HL-60/S4 treated with retinoic acid at 250 ng/mL for 4 days and 3 days (cell line): ENCODE results near the gene HTT.

ENCODE experiments used
- in situ Hi-C: fragments of 300-500 bp; cut with MboI; formaldehyde crosslinking; loops from 2 replicates; pipeline ENCODE4 v1.7.0; 2022; ENCODE audit warnings: low sequenced_read_pairs

Gene HTT

DNA sequence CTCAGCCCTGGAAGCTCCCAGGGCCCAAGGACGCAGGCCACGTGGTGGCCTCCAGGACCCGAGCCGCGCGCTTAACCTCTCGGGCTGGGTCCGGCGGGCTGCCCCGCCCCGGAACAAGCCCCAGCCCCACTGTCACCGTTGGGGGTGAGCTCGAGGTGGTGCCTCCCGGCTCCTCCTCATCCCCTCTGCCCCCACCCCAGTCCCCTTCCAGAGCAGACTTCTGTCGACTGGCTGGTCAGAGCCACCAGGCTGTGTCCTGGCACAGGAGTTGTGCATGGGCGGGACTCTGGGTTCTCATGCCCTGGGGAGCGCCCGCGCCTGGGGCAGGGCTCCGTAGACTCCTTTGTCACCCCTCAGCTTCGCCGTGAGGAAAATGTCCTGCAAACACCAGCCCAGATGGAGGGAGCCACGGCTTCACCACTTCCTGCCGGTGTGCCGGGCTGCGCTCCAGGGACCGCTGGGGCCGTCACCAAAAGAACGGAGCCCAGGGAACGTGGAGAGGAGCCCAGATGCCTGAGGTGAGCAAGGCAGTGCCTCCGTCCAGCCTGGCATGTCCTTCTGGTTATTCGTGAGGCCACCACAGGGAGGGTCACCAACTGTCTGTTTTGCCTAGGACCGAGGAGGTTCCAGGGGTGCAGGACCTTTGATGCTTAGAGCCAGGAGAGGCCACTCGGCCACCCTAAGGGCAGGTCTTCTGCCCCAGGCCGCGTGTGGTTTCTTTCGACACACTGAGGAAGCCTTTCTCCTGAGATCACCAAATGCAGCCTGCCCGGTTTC is 211.3 kb downstream of the HTT start:
- in situ Hi-C loops = no loop called here

DNA sequence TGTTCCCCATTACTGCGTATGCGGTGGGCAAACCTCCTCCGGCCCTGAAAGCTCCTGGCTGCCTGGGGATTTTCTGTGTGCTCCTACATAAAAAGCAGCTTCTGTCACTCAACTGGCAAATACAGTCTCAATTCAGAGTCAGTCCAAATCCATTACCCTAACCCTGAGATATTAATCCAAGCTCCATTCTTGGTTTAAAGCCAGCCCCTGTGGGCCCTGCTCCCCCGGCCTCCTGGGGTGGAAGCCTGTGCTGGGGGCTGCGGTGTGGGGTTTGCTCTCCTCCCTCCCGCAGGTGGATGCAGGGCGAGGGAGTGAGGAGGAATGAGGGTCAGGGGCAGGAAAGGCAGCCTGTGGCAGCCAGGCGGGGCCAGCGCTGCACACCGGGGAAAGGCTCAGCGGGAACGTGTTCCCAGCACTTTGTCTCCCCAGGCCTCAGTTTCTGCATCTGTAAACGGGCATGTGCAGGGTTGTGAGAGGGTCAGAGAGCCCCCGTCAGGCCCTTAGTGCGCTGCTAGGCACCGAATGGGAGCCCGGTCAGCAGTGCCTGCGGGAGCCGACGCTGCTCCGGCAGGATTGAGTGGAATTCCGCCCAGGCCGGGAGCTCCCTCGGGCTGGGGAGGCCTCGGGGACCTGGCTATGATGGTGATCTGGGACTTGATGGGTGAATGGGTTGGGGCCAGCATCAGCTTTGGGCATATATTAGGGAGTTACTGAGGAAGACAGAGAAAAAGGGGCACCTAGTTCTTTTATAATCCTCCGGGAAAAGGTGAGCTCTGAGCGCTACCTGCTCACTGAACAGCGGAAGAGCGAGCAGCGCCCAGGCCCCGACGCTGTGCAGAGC is 212.1 kb downstream of the HTT start:
- in situ Hi-C loops = no loop called here

DNA sequence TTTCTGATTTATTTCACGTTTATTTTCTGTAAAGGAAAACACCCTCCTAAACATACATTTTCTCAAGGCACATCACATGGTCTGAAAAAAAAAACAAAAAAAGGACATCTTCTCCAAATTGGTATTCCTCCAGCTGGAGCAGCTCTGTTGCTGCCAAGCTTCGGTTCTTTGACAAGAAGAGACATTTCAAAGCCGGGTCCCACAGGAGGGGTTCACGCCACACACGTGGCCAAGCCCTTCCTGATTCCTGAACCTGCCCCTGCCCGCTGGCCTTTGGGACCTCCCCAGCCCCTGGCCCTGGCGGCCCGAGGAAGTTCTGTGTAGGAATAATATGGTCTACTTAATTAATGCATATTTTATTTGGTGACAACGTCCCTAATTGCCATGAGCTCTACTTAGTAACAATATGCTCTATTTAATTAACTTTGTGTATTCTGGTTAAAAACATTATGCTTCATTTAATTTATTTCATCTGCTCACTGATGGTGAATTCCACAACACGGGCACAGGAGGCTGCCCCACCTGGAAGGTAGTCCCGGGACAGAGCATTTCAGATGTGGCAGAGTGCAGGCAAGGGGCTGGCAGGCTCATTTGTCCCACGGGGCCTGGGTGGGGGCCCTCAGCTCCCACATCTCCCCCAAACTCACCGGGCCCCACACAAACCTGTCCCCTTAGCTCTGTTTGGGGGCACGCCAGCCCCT is 212.9 kb downstream of the HTT start:
- in situ Hi-C loops = no loop called here

DNA sequence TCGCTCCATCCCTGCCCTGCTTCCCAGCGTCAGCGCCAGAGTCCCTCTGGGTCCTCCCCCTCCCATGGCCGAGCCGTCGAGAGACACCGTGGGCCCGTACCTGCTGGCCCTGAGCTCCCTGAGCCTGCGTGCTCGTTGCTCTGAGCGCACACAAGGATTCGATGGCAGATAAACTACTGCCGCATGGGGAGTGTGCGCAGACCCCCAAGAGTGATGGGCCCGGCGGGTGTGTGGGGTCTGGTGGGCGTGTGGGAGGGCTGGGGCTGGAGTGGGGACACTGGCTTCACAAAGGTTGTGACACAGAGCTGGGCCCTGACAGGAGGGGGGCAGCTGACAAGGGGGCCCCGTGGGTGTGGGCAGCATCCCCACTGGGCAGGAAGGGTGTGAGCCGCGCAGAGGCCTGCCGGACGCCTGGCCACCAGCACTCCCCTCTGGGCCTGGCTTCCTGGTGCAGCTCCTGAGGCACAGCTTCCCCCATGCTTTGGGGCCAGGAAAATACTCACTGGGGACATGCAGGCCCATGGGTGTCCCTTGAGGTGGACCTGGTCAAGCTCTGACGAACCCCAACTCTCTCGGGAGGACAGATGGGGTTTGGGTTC is 213.6 kb downstream of the HTT start:
- in situ Hi-C loops = no loop called here

DNA sequence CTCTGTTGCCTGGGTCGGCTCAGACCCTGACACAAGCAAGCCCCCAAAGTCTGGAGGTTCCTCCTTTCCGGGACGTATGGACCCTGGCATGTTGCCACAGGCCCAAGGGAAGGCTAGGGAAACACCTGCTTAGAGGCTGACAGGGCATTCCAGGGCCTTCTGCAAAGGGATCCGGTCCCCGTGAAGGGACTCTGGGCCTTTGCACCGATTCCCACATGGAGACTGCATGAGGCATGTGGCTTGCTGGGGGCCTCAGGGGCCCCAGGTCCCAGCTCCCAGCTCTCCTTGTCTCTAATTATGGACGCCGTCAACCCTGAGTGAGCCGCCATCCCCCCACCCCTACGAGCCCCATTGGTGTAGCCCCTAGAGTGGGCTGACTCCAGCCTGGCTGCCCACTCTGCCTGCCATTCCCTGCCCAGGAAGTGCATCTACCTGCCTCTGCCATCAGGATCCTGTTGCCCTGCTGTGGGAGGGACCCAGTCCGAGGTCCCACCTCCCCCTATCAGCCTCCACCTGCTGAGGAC is 214.2 kb downstream of the HTT start:
- in situ Hi-C loops = no loop called here

DNA sequence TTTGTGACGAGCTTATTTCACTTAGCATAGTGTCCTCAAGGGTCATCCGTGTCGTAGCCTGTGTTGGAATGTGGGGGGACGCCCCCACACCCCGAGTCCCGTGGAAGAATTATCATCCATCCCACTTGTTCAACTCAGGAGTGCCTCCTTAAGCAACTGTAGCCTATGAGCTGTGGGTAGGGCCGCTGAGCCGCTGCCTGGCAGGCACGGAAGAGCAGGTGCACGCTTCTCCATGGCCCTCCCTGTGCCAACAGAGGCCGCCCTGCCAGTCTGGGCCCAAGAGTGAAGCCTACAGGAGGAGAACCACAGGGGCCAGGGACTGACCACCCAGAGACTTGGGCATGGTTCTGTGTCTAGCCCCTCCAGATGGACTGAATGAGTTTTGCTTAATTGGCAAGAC is 216.0 kb downstream of the HTT start:
- in situ Hi-C loops = no loop called here

DNA sequence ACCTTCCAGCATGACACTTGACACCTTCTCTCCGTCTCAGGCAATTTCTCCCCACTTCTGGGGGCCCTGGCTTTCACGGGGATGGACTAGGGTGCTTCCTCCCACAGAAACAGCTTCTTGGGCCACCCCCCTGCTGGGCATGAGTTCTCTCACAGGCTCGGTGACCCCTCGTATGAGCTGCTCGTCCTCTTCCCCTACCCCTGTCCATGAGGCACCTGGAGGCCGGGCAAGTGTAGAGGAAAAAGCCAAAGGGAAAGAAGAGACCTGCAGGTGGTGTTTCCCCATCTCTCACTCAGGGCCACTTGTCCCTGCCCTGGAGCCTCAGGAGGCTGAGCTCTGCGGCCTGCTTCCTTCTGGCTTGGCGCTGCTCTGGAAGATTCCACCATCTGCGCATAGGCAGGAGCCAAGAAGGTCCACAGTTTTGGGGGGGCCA is 216.4 kb downstream of the HTT start:
- in situ Hi-C loops = no loop called here

DNA sequence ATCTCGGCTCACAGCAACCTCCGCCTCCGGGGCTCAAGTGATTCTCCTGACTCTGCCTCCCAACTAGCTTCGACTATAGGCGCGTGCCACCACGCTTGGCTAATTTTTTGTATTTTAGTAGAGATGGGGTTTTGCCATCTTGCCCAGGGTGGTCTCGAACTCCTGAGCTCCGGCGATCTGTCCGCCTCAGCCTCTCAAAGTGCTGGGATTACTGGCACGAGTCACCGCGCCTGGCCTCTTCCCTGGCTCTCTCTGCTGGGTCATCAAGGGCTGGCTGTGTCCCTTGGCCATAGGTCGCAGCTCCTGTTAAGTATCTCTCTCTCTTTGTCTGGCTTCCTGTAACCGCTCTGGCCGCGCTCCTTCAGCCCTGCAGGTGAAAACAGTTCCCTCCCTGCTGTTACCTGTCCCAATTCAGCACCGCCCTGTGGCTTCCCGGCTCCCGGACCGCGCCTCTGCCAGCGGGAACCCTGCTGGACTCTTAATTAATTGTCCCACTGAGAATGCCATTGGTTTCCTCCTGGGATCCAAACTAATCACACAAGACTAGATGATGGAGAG is 217.0 kb downstream of the HTT start:
- in situ Hi-C loops = no loop called here

DNA sequence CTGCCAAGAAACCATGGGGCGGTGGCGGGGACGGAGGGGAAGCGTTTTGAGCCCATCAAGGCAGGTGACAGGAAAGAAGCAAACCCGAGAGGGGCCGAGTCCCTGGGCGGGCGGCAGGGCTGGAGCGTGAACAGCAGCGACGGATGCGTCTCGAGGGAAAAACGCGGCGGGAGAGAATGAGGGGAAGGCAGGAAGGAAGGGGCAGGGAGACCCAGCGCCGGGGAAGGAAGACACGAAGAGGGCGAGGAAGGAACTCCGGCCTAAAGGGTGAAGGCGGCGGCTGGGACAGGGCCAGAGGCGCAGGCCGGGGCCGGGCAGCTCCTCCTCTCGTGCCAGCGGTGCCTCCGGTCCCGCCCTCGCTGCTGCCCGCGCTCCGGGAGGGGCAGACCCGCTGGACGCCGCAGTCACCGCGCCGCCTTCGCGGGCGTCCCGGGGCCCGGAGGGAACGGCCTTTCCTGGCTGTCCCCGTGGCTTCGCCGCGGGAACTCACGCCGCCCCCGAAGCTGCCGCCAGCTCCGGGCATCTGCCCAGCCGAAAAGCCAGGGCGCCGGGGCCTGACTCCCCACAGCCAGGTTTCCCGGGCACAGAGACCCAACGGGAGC is 217.6 kb downstream of the HTT start:
- in situ Hi-C loops = no loop called here

DNA sequence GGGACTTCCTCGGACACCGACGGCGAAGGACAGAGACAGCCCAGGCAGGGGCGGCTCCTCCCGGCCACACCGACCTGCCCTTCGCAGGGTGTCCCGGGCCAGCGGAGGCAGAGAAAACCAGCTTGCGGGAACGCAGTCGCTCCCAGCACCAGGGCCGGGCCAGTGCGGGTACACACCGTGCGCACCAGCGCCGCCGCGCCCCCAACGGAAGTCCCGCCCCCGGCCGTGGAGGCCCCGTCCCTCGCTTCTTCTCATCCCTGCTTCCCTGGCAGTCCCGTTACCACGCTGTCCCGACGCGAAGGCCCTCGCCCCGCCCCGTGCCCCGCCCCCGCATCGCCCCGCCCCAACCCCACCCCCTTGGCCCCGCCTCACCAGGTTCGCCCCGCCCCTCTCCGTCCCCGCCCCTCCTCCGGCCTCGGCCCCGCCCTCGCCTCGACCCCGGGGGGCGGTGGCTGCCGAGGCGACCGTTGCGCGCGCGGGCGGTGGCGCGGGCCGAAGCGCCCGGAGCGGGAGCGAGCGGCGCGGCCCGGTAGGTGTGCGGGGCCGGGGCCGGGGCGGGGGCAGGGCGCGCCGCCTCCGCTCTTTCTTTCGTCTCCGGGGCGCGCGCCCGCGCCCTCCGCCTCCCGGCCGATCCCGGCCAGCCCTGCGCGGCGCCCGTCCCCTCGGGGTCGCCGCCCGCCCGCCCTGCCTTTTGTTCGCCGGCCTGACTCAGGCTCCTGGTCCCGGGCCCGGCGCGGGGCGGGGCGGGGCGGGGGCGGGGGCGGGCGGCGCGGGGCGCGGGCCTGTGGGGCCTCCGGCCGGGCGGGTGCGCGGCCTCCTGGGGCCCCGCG is 218.3 kb downstream of the HTT start, which contains the start of gene RGS12:
RGS12 (plus strand) TSS at position 451 of the 830 bp plus-strand sequence. CDS start 23,150 bp downstream, outside the sequence.
- in situ Hi-C loops = no loop called here
